Cardiac fibroblast (primary cell): Measurements from ENCODE around the gene C1QTNF7.
A peak's percentile ranks its signal among the peaks of the same experiment; 100 is the strongest.

Source experiments
- DNase-seq, 2 donors: peaks; one replicate each; pipeline versions ENCODE4 v3.0.0 to v3.0.0-alpha.2; 2010; ENCODE audit warnings: low read depth in 2 of 2
- H3K4me3 ChIP-seq, 2 donors: replicated peaks in 1 of 2; 1 replicate in 1 of 2; 2 replicates in 1 of 2; pipeline ENCODE4 v1.5.1; 2011; ENCODE audit warnings: low read depth in 2 of 2, low read length in 2 of 2, mild to moderate bottlenecking in 2 of 2, moderate library complexity in 1 of 2
- TF ChIP-seq, protein P1 (sequence below): IDR thresholded peaks from one replicate; pipeline ENCODE4 v1.5.1; 2011; ENCODE audit warnings: low read depth, mild to moderate bottlenecking, low read length, inconsistent platforms

Gene C1QTNF7

DNA sequence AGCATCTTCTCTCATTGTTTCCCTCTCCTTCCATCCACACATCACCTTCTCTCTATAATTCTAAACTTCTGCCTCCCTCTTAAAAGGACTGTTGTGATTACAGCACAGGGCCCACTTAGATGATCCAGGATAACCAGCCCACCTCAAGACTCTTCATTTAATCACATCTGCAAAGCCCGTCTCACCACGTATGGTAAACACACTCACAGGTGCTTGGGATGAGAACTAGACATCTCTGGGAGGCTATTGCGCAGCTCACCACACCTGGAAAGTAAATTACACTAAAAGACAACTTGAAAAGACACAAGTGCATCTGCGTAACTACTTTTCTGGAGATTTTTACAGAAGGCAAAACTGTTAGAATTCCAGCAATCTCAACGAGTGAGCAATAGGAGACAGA is 15.4 kb upstream of the C1QTNF7 start:
- DNase-seq: no peak
- H3K4me3 ChIP-seq: no peak overlapping the region
- TF ChIP-seq, protein P1, sequence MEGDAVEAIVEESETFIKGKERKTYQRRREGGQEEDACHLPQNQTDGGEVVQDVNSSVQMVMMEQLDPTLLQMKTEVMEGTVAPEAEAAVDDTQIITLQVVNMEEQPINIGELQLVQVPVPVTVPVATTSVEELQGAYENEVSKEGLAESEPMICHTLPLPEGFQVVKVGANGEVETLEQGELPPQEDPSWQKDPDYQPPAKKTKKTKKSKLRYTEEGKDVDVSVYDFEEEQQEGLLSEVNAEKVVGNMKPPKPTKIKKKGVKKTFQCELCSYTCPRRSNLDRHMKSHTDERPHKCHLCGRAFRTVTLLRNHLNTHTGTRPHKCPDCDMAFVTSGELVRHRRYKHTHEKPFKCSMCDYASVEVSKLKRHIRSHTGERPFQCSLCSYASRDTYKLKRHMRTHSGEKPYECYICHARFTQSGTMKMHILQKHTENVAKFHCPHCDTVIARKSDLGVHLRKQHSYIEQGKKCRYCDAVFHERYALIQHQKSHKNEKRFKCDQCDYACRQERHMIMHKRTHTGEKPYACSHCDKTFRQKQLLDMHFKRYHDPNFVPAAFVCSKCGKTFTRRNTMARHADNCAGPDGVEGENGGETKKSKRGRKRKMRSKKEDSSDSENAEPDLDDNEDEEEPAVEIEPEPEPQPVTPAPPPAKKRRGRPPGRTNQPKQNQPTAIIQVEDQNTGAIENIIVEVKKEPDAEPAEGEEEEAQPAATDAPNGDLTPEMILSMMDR: no peak

DNA sequence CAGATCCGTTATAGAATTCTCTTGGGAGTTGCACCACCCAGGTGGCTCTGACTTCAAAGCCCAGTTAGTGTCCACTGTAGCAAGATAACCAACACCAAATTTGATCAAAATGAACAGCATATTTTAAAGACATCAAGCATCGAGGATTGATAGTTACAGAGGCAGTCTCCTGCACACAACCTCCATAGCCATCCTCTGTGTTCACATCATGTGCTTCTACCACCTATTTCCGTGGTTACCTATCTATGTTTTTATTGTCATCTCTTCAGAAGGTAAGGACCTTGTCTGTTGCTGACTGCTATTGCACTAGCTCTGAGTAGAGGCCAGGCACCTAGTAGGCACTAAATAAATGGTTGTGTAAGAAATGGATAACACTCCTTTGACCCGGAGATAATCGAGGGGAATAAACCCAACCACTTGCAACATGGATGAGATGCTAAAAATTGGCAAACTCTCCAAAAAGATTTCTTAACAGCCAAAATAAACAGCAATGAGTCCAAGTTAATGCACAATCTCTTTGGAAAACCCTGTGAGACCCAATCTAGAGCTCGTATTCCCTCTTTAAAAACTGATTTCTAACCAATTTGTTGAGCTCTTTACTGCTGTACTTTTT is 14.7 kb upstream of the C1QTNF7 start:
- DNase-seq: peak; percentile 51 to 65
- no peak overlapping the region for H3K4me3 ChIP-seq
- TF ChIP-seq, protein P1: no peak

DNA sequence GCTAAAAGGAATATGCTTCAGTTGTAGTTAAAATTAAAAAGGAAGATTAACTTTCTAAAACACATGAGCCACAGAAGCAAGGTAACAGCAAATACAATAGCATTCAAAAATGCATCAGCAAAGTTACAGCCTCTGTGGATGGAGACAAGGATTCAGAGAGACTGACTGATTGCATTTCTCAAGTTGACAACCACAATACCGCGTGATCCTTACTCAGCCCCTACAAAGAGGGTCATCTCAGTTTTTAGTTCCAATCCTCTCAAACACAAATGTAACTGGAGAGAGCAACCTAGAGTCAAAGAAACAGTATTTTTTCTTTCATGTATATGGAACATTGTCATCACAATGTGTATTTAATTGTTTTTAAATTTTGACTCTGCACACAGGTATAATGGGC is 14.2 kb upstream of the C1QTNF7 start:
- DNase-seq: no peak
- H3K4me3 ChIP-seq: no peak overlapping the region

DNA sequence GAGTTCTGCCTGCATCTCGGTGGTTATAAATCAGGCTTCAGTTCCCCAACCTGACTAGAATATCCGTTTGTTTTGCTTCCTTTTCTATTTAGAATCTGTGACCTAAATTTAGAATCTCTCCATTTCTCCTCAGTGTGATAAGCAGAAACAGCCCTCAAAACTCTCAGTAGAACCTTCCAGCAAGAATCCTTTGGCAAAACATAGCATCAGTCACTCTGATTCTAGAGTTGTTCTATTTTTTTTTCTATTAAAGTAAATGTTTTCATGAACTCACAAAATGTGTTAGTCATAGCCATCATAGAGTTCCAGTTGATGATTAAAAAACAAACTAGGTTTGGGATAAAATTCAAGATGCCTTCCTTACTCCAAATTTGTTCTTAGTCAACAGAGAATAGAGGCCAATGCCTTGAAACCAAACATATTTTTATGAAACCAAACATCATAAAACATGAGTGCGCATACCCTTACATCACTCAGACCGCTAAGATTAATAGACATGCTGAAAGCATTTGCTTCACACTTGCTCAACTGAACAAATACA is 13.2 kb upstream of the C1QTNF7 start:
- TF ChIP-seq, protein P1: no peak
- H3K4me3 ChIP-seq: no peak overlapping the region
- DNase-seq: peak; percentile 49 to 72

More for the DNA sequence above, 14.2 kb upstream of the C1QTNF7 start:
- TF ChIP-seq, protein P1: no peak

DNA sequence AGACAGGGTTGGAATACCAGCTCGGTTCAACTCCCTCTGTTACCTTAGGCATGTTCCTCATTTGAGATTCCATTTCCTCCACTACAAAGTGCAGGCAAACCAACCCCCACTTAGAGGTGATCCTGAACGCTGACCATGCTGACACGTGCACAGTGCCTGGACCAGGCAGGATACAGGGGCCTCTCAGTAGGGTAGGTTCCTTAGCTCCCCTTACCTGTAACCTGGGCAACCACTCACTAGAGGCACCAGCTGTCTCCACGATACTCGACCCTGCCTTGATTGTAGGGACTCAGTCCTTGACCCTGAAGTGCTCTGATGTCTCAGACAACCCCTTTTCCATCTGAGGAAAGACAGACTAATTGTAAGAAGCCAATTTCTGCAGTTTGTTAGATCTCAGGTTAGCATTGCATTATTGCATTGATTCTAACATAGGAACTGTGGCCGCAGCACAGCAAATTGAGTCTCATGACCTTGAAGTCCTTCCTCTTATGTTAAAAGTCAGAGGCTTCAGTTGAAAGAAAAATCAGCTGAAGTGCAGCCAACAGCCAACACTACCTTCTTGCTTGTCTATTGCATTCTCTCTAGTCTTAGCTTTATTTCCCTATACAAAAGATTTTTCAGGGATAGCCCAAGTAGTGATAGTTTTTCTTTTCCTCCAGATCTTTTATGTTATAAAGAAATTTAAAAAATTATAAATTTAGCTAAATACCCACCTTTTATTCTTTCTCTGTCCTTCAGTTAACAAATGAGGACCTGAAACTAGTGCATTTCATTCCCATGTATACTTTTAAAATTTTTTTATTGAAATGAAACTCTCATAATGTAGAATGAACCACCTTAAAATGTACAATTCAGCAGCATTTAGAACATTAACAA is 11.2 kb upstream of the C1QTNF7 start:
- no peak for DNase-seq
- H3K4me3 ChIP-seq: no peak overlapping the region
- TF ChIP-seq, protein P1: no peak

DNA sequence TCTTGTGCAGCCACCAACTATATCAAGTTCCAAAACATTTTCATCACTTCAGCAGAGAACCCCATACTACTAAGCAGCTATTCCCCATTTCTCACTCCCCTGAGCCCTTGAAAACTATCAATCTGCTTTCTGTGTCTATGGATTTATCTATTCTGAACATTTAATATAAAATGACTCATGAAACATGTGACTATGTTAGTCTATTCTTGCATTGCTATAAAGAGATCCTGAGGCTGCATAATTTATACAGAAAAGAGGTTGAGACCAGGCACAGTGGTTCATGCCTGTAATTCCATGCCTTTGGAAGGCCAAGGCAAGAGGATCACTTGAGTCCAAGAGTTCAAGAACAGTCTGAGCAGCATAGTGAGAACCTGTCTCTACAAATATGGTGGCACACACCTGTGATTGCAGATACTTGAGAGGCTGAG is 10.6 kb upstream of the C1QTNF7 start:
- no peak for DNase-seq
- TF ChIP-seq, protein P1: no peak
- H3K4me3 ChIP-seq: no peak overlapping the region
